SK-N-SH treated with all-trans-retinoic acid at 6 μM for 48 hours (cell line): ENCODE data around the gene XIRP2.

ENCODE experiments used
- ATAC-seq: fragments of 200-7000 bp; cut with Tn5 transposase; 3 replicates; pipeline ENCODE4 v1.9.1; 2020; ENCODE audit warnings: mild to moderate bottlenecking, moderate library complexity
- ARNTL ChIP-seq: fragments of 450-650 bp; formaldehyde crosslinking; IDR thresholded peaks from 2 replicates; pipeline ENCODE4 v1.5.0; 2020; ENCODE audit warnings: low read depth, mild to moderate bottlenecking, moderate library complexity, borderline replicate concordance
- BACH2 ChIP-seq: fragments of 250-450 bp; sonication (Bioruptor Pico); IDR thresholded peaks from 2 replicates; pipeline ENCODE4 v1.9.0; 2021; ENCODE audit warnings: mild to moderate bottlenecking, borderline replicate concordance
- CREB5 ChIP-seq: fragments of 250-450 bp; sonication (Bioruptor Pico); IDR thresholded peaks from 2 replicates; pipeline ENCODE4 v1.5.1; 2020; ENCODE audit warnings: low read depth, mild to moderate bottlenecking, moderate library complexity
- CSDC2 ChIP-seq: fragments of 250-450 bp; sonication (Bioruptor Pico); IDR thresholded peaks from 2 replicates; pipeline ENCODE4 v1.5.0; 2020; ENCODE audit warnings: mild to moderate bottlenecking, moderate library complexity
- CSRNP3 ChIP-seq: fragments of 250-450 bp; sonication (Bioruptor Pico); IDR thresholded peaks from 2 replicates; pipeline ENCODE4 v1.5.1; 2021; ENCODE audit warnings: mild to moderate bottlenecking, moderate library complexity
- ESRRG ChIP-seq: fragments of 250-450 bp; sonication (Bioruptor Pico); IDR thresholded peaks from 2 replicates; pipeline ENCODE4 v1.6.1; 2021; ENCODE audit warnings: mild to moderate bottlenecking
- GLIS3 ChIP-seq: fragments of 250-450 bp; sonication (Bioruptor Pico); IDR thresholded peaks from 2 replicates; pipeline ENCODE4 v1.5.0; 2020; ENCODE audit warnings: mild to moderate bottlenecking, moderate library complexity
- ISL1 ChIP-seq: fragments of 250-450 bp; sonication (Bioruptor Pico); IDR thresholded peaks from 2 replicates; pipeline ENCODE4 v2.1.2; 2022; ENCODE audit warnings: mild to moderate bottlenecking, moderate library complexity
- OSR1 ChIP-seq: fragments of 250-450 bp; sonication (Bioruptor Pico); IDR thresholded peaks from 2 replicates; pipeline ENCODE4 v1.8.0; 2022; ENCODE audit warnings: moderate library complexity, mild to moderate bottlenecking, inconsistent platforms
- PATZ1 ChIP-seq: fragments of 250-450 bp; sonication (Bioruptor Pico); IDR thresholded peaks from 2 replicates; pipeline ENCODE4 v1.8.0; 2020; ENCODE audit warnings: mild to moderate bottlenecking, moderate library complexity, borderline replicate concordance
- POU6F1 ChIP-seq: fragments of 250-450 bp; sonication (Bioruptor Pico); IDR thresholded peaks from 2 replicates; pipeline ENCODE4 v1.8.0; 2021; ENCODE audit warnings: low read depth, mild to moderate bottlenecking, moderate library complexity, borderline replicate concordance
- PPARA ChIP-seq: fragments of 250-450 bp; sonication (Bioruptor Pico); IDR thresholded peaks from 2 replicates; pipeline ENCODE4 v1.5.0; 2020; ENCODE audit warnings: mild to moderate bottlenecking, borderline replicate concordance
- RARB ChIP-seq: fragments of 250-450 bp; sonication (Bioruptor Pico); IDR thresholded peaks from 2 replicates; pipeline ENCODE4 v1.8.0; 2021; ENCODE audit warnings: mild to moderate bottlenecking, moderate library complexity
- SNAI2 ChIP-seq: fragments of 250-450 bp; sonication (Bioruptor Pico); IDR thresholded peaks from 2 replicates; pipeline ENCODE4 v1.5.0; 2020; ENCODE audit warnings: mild to moderate bottlenecking, moderate library complexity
- TCF4 ChIP-seq: fragments of 250-450 bp; sonication (Bioruptor Pico); IDR thresholded peaks from 2 replicates; pipeline ENCODE4 v1.8.0; 2021; ENCODE audit warnings: mild to moderate bottlenecking, moderate library complexity, borderline replicate concordance
- TOX ChIP-seq: fragments of 250-450 bp; sonication (Bioruptor Pico); IDR thresholded peaks from 2 replicates; pipeline ENCODE4 v1.8.0; 2021; ENCODE audit warnings: mild to moderate bottlenecking, moderate library complexity, borderline replicate concordance
- TSHZ2 ChIP-seq: fragments of 250-450 bp; sonication (Bioruptor Pico); IDR thresholded peaks from 2 replicates; pipeline ENCODE4 v1.5.0; 2020; ENCODE audit warnings: mild to moderate bottlenecking, moderate library complexity
- ZC3H10 ChIP-seq: fragments of 250-450 bp; sonication (Bioruptor Pico); IDR thresholded peaks from 2 replicates; pipeline ENCODE4 v1.5.1; 2021; ENCODE audit warnings: mild to moderate bottlenecking, moderate library complexity
- ZFP3 ChIP-seq: fragments of 250-450 bp; sonication (Bioruptor Pico); IDR thresholded peaks from 2 replicates; pipeline ENCODE4 v1.5.0; 2020; ENCODE audit warnings: mild to moderate bottlenecking, moderate library complexity
- ZFP30 ChIP-seq: fragments of 450-650 bp; formaldehyde crosslinking; IDR thresholded peaks from 2 replicates; pipeline ENCODE4 v1.5.0; 2022; ENCODE audit warnings: mild to moderate bottlenecking, moderate library complexity
- ZNF565 ChIP-seq: fragments of 450-650 bp; formaldehyde crosslinking; conservative IDR thresholded peaks from 2 replicates; pipeline ENCODE4 v1.5.0; 2020; ENCODE audit warnings: low read depth, mild to moderate bottlenecking, moderate library complexity
- ZNF70 ChIP-seq: fragments of 450-650 bp; formaldehyde crosslinking; IDR thresholded peaks from 2 replicates; pipeline ENCODE4 v1.5.0; 2020; ENCODE audit warnings: mild to moderate bottlenecking, moderate library complexity
- ZNF8 ChIP-seq: fragments of 450-650 bp; formaldehyde crosslinking; IDR thresholded peaks from 2 replicates; pipeline ENCODE4 v1.5.0; 2020; ENCODE audit warnings: mild to moderate bottlenecking, moderate library complexity

XIRP2 gene

GRCh38 chr2:166841679-166842078 lies 46.6 kb upstream of the XIRP2 start:
- no peak for TF ChIP-seq ZFP3 (CRISPR knock-in tag)
- TF ChIP-seq ZFP30, result no peak
- no peak for TF ChIP-seq ZNF70
- no peak for TF ChIP-seq CSDC2 (CRISPR knock-in tag)
- no peak for TF ChIP-seq OSR1 (CRISPR knock-in tag)
- no peak for TF ChIP-seq ARNTL (CRISPR knock-in tag)
- no peak for TF ChIP-seq CSRNP3 (CRISPR knock-in tag)
- TF ChIP-seq BACH2 (CRISPR knock-in tag), result no peak
- no peak for TF ChIP-seq TOX
- TF ChIP-seq PATZ1, result no peak
- no peak for TF ChIP-seq ZNF8
- TF ChIP-seq TCF4 (CRISPR knock-in tag), result no peak
- TF ChIP-seq SNAI2 (CRISPR knock-in tag), result no peak
- no peak for TF ChIP-seq RARB (CRISPR knock-in tag)
- no peak for TF ChIP-seq PPARA (CRISPR knock-in tag)
- TF ChIP-seq ZNF565 (CRISPR knock-in tag), result no peak
- no peak for TF ChIP-seq ZC3H10
- TF ChIP-seq ISL1 (CRISPR knock-in tag), result no peak
- TF ChIP-seq TSHZ2 (CRISPR knock-in tag), result no peak

GRCh38 chr2:166844111-166844510 lies 44.2 kb upstream of the XIRP2 start:
- TF ChIP-seq POU6F1, result no peak
- TF ChIP-seq ZC3H10, result no peak
- ATAC-seq, result no peak

More at GRCh38 chr2:166841679-166842078, 46.6 kb upstream of the XIRP2 start:
- no peak for ATAC-seq

GRCh38 chr2:166862468-166863132 lies 25.7 kb upstream of the XIRP2 start:
- no peak for ATAC-seq
- no peak for TF ChIP-seq CREB5 (CRISPR knock-in tag)
- TF ChIP-seq CSDC2 (CRISPR knock-in tag), result no peak
- TF ChIP-seq PPARA (CRISPR knock-in tag), result no peak
- no peak for TF ChIP-seq OSR1 (CRISPR knock-in tag)
- TF ChIP-seq GLIS3 (CRISPR knock-in tag), result no peak
- no peak for TF ChIP-seq RARB (CRISPR knock-in tag)
- TF ChIP-seq SNAI2 (CRISPR knock-in tag), result no peak
- TF ChIP-seq ISL1 (CRISPR knock-in tag), result no peak
- TF ChIP-seq ESRRG (CRISPR knock-in tag), result no peak
- no peak for TF ChIP-seq BACH2 (CRISPR knock-in tag)
- TF ChIP-seq PATZ1, result no peak
- no peak for TF ChIP-seq TSHZ2 (CRISPR knock-in tag)
- no peak for TF ChIP-seq ZNF8
- no peak for TF ChIP-seq ZNF565 (CRISPR knock-in tag)
- TF ChIP-seq TCF4 (CRISPR knock-in tag), result no peak
